HG03442 (cell line): ENCODE results near the gene VWA1.
"Not testable (repeated sequence)": the region's sequence is repeated elsewhere in the genome, so short reads cannot be mapped to it uniquely, and the experiment has no call there.

ENCODE experiments used
- ATAC-seq: cut with Tn5 transposase; IDR thresholded peaks from one replicate; pipeline ENCODE4 v1.9.1; 2021; ENCODE audit warnings: mild to moderate bottlenecking, moderate library complexity; ENCODE audit not compliant: unreplicated experiment

Gene VWA1

DNA sequence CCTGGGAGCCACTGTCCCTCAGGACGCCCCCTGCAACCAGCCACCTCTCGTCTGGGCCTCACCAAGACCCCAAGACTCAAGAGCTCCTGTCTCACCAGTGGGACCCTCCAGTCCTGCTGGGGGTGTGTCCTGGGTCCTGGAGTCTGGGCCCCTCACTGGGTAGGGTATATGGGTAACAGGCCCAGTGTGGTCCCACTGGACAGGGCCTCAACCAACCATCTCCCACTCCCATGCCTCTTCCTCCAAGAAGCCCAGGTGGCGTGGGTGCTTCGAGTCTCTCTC, 725 bp upstream of the VWA1 start:
- ATAC-seq, result no peak

DNA sequence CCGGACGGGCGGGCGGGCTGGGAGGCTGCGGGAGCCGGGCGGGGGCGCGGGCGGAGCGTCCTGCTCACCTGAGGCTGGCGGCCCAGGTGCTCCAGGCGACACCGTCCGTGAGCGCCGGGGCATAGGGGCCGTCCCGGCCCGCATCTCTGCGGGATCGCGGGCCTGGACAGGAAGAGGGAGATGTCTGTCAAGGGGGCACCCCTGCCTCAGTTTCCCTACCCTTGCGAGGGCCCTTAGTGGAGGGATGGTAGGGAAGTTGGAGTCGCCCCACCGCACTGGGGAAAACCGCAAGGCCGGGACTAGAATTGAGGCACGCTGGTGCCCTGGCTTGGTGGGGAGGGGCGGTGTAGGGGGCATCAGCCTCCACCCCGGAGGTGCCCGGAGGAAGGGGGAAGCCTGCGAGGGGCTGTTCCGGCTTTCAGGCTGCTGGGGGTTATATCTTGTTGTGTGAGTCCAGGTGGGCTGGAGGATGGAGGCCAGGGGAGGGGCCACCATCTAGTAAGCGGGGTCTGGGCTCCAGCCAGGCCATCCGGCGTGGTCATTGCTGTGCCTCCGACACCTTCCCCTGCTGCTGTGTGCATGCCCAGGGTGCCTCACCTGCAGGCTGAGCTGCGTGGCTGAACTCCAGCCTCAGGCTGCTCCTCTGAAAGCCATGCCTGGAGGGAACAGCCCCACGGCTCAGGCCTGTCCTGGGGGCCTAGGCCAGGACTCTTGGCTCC, 580 bp downstream of the VWA1 start:
- ATAC-seq, result no peak

DNA sequence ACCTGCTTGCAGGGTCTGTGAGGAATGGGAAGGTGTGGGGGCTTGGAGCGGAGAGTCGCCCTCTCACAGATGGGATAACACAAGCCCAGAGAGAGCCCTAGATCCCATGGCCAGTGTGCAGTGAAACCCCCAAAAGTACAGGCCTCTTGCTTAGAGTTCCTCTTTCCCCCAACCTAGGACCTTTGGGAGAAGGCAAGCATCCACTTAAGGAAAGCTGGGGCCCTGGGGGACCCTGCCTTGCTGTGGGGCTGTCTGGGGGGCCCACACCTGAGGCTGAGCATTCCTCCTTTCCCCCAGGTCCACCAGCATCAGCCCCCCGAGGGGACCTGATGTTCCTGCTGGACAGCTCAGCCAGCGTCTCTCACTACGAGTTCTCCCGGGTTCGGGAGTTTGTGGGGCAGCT, 1.1 kb downstream of the VWA1 start:
- ATAC-seq, result no peak

DNA sequence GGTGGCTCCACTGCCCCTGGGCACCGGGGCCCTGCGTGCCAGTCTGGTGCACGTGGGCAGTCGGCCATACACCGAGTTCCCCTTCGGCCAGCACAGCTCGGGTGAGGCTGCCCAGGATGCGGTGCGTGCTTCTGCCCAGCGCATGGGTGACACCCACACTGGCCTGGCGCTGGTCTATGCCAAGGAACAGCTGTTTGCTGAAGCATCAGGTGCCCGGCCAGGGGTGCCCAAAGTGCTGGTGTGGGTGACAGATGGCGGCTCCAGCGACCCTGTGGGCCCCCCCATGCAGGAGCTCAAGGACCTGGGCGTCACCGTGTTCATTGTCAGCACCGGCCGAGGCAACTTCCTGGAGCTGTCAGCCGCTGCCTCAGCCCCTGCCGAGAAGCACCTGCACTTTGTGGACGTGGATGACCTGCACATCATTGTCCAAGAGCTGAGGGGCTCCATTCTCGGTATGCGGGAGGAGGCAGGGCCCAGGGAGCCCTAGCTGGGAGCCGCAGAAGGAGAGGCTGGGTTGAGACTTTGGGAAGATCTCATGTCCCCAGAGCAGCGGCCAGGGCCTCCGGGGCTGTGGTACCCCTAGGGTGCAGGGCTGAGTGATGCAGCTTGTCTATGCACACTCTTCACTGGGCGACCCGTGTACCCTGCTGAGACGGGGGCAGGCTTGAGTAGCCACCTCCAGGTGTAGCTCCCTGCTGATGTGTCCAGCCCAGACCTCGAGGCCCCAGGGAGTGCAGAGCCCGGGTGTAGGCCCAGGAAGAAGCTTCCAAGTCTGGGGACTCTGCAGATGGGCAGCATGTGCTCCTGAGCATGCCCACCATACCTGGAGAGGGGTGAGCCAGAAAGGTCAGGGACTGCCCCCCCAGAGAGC, 1.8 kb downstream of the VWA1 start:
- ATAC-seq, result no peak

DNA sequence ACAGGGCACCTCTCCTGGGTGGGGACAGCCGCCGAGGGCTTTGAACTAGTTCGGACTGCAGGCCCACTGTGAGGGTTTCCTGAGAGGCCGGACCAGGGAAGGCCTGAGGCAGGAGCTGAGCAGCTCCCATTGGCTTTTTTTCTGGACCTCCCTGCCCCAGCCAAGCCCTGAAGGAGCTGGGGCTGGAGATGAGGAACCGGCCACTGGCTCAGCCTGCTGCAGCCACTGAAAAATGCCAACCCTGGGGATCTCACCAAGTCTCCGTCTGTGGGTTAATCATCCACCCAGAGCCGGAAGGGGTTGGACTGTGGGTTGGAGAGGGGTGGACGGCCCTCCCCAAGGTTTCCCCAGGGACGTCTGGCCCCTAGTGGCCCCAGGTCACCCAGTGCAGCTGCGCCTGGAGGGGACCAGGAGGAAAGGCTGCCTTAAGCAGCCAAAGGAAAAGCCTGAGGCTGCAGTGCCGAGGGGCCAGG, 2.5 kb downstream of the VWA1 start:
- ATAC-seq, result no peak

DNA sequence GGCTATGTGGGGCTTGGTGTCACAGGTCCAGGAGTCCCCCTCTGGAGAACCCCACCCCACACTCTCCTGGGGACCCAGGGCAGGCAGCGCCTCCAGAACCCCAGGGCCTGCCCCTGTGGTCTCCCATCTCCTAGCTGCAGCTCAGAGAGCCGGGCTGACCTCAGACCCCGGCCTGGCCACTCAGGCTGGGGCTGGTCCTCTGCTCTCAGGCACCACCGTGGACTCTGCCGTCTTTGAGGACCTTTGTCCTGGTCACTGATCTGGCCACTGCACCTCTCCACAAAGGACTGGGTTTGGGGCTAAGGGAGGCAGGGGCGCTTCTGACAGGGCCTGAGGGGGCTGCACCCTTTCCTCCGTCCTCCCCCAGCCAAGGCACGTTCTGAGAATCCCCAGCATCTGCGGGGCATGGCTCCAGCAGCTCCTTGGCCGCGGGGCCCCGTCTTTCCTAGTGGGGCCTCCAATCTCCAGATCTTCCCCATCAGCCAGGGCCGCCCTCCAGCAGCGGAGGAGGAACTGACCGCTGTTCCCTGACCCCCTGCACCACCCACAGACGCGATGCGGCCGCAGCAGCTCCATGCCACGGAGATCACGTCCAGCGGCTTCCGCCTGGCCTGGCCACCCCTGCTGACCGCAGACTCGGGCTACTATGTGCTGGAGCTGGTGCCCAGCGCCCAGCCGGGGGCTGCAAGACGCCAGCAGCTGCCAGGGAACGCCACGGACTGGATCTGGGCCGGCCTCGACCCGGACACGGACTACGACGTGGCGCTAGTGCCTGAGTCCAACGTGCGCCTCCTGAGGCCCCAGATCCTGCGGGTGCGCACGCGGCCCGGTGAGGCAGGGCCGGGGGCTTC, 3.3 kb downstream of the VWA1 start:
- ATAC-seq, result no peak

DNA sequence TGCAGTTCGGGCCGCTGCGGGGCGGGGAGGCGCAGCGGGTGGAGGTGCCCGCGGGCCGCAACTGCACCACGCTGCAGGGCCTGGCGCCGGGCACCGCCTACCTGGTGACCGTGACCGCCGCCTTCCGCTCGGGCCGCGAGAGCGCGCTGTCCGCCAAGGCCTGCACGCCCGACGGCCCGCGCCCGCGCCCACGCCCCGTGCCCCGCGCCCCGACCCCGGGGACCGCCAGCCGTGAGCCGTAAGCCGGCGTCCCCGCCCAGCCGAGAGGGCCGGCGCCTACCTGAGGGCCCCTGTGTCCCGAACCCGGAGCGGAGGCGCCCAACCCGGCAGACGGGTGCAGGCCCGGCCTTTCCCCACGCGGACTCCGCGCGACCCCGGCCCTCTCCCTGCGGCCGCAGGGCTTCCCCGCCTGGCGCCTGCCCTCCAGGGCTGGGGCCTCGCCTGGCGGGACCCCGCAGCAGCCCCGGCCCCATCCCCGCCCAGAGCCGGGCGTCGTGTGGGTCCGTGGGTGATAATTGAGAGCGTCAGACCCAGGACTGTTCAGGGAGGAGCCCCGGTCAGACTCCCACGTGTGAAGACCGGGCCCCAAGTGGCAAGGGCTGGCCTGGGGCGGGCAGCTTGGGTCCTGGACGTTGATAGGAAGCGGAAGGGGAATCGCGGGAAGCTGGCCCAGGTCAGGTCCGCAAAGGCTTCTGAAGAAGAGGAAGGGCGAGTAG, 4.2 kb downstream of the VWA1 start:
- no peak for ATAC-seq

DNA sequence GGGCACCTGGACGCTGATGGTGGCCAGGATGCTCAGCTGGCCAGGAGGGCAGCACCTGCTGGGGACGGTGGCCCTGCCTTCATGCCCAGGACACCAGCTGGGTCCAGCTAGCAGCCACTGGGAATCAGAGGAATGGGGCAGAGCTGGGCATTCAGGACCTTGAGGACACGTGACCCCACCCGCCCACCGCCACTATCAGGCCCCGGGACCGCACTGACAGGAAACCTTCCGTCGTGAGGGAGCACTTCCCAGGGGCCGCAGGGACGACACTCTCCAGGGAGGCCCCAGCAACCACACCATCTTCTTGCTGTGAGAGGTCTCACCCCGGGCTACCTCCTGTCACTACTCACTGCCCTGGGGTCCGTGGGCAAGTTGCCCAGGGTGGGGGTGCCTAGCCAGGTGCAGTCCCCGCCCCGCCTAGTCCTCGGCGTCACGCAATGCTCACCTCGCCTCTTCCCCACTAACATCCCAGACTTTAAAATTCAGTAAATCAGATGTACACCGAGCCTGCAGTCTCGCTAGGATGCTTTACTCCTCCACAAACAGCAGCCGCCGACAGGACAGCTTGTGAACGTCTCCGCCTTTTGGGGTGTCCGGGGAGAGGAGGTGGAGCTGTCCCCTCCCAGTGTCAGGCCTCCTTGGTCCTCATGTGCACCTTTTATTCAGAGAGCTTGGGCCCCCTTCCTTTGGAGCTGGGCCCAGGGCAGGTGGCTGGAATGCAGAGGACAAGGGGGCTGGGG, 4.9 kb downstream of the VWA1 start:
- no peak for ATAC-seq

DNA sequence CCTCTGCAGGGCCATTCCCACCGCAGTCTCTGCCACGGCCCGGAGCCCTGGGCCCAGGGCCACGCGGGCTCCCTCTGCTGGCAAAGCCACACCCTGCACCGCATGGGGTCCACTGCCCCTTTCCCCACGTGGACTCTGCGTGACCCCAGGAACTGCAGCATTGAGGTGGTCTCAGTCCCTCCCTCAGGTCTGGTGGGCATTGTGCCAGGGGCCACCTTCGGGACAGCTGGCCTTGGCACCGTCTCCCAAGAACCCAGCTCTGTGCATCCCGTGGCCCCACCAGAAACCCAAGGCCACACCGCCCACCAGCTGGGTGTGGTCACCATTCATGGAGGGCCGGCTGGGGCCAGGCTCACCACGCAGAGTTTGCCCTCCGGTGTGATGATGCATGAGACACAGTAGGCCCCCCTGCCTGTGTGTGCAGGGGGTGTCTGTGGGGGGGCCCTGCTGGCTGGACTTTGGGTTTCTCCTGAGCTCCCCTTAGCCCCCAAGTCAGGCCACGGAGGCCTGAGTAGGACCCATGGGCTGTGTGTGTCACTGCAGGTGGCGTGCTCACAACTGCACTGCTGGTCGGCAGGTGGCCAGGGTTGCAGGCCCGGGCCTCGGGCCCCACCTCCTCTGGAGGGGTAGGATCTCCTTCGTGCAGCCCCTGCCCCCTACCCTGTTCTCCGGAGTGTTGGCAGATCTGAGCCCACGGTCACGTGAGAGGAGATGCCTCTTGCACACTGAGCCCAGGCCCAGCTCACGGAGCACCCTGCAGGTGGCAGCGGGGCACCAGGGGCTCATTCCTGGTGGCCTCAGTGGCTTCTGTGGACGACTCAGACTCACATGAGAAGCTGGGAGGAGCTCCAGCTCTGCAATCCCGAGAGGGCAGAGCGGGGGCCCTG, 5.8 kb downstream of the VWA1 start:
- no peak for ATAC-seq

DNA sequence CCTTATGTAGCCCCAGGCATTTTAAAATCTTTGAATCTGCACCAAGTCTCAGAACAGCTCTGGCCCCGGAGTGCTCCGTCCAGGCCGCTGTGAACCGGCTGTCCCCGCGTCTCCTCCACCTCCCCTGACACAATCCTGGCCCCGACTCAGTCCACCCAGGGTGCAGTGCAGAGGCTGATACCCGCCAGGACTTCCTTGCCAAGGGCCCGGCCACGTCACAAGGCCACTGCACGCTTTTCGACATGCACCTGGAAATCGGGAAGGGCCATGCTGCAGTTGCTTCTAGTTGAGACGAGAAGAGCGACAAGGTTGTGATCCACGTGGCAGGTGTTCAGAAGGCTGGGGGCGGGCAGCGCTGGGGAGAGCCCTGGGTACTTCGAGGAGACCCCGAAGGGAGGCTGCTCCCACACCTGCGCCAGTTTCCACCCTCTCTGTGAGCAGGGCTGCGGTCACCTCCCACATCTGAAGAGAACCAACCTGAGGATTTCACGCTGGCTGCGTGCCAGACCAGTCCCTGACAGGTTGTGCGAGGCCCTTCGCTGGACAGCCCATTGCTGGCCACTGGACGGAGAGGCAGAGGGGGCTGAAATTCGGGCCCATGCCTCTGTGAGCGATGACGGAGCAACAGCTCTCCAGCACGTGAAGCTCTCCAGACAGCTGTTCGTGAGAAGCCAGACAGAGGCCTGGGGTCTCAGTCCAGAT, 6.7 kb downstream of the VWA1 start:
- no peak for ATAC-seq

DNA sequence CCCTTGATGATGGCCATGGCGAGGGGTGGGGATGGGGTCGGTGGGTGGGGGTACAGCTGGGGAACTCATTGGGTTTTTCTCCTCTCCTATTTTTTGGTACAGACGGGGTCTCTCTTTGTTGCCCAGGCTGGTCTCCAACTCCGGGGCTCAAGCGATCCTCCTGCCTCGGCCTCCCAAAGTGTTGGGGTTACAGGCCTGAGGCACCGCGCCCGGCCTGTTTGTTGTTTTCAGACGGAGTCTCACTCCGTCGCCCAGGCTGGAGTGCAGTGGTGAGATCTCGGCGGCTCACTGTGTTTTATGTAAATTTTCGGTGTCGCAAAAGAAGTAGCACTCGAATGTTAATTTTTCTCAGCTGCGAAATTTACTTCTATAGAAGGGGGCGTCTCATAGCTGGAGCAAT, 11.1 kb downstream of the VWA1 start:
- ATAC-seq, result not testable (repeated sequence)

DNA sequence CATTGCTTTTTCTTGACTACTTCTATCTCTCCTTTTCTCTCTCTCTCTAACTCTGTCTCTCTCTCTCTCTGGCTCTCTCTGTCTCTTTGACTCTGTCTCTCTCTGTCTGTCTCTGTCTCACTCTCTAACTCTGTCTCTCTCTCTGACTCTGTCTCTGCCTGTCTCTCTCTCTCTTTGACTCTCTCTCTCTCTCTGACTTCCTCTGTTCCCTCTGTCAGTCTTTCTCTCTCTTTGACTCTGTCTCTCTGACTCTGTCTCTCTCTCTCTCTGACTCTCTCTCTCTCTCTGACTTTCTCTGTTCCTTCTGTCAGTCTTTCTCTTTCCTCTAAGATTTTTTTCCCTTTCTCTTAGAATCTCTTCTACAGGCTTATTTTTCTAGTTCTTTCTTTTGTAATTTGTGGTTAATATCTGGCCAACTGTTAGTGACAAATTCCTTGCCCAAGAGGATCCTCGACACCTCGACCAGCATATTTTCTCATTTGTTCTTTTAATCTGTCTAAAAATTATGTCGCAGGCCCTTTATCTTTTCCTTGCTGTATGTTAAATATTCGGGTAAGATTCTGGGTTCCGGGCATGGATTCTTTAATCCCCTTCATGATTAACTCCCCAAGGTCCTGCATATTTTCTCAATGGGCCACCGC, 13.7 kb downstream of the VWA1 start, which contains the start of gene ATAD3C:
Gene ATAD3C, plus strand, starts transcription at position 591 of the 641 bp plus-strand sequence. CDS start 995 bp downstream, outside the sequence.
- ATAC-seq, result no peak

DNA sequence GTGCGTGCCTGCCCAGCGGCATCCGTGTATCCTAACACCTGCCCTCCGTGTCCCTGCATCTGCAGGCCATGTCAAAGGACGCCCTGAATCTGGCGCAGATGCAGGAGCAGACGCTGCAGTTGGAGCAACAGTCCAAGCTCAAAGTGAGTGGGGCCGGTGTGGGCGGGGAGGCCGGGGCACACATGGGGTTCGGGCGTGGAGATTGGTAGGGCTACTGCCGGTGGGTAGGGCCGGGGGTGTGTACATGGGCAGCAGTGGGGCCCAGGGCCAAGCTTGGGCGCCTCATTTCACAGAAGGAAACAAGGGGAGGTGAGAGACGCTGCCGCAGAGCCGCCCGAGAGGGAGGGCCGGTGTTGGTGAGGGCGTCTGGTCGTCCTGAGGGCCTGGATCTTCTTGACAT, 15.1 kb downstream of the VWA1 start:
- not testable (repeated sequence) for ATAC-seq

DNA sequence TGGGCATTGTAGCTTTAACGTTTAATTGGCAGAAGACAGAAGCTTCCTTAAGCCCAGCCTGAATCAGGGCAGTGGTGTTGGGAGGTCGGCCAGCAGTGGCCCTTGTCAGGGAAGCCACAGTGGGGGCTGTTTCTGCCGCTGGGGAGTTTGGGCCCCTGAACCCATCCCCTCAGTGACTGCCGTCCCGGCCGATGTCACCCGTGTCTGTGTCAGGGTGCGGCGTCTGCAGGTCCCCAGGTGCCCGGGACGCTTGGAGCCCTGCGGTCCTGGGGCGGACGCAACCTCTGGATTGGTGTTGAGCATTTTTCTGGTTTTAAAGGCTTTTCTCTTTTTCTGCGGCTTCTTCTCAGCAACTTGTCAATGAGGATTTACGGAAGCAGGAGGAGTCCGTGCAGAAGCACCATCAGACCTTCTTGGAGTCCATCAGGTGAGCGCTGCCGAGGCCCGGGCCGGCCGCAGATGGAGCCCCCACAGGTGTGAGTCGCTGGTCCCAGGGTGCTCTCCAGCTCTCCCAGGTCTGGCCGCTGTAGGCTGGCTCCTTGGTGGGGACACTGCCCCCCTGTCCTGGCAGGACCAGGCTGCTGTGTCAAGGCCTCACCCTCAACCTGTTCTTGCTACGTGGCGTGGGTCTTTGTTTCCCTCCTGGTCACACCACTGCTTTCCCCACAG, 16.3 kb downstream of the VWA1 start:
- no peak for ATAC-seq

DNA sequence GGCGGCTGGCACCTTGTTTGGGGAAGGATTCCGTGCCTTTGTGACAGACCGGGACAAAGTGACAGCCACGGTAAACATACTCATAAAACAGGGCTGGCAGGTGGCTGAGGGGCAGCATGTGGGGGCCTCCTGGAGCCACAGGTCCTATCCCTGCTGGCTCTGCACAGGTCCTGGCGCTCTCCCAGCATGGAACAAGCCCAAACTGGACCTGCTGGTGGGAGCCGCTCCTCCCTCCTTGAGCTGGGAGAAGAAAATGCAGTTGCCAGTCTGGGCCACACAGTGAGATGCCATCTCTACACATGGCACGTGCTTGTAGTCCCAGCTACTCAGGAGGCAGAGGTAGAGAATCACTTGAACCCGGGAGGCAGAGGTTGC, 16.9 kb downstream of the VWA1 start:
- not testable (repeated sequence) for ATAC-seq

DNA sequence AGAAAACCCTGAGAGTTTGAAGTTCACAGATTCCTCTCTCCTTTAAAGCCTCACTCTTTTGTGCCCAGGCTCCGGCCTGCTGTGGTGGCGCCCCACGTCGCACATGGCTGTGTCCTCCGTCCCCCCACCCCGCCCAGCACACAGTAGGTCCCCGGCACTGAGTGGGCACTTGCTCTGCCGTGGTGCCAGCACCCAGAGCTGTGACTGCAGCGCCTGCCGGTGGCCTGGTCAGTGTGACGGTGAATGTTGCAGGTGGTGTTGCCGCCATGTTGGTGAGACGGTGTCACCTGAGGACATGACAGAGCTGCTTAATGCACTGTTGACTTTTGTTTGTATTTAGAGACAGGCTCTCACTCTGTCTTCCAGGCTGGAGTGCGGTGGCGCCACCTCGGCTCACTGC, 17.4 kb downstream of the VWA1 start:
- no peak for ATAC-seq

DNA sequence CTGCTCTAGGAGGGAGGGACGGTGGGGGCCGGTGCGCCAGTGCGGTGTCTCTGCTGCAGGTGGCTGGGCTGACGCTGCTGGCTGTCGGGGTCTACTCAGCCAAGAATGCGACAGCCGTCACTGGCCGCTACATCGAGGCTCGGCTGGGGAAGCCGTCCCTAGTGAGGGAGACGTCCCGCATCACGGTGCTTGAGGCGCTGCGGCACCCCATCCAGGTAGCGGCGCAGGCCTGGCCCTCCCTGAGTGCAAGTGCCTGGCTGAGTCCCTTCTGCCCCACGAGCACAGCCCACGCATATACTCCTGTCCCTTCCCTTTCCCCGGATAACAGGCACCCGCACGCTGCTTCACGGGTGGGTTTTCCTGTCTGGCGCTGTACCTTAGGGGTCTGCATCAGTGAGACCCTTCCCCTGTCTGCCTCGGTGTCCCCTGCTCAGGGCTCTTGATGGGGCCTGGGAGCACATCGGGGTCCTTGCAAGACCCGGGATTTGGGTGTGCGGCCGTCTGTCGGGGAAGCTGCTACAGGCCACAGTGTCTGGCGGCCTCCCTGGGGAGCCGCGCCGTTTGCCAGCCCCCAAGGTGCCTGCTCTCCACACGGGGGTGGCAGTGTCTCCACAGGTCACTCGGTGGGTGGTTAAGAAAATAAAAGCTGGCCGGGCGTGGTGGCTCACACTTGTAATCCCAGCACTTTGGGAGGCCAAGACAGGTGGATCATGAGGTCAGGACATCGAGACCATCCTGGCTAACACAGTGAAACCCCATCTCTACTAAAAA, 19.0 kb downstream of the VWA1 start:
- ATAC-seq, result not testable (repeated sequence)
